ENCODE measurements around the gene FAM90A1.
"Not testable (repeated sequence)": the region's sequence is repeated elsewhere in the genome, so short reads cannot be mapped to it uniquely, and the experiment has no call there.

FAM90A1 gene

DNA sequence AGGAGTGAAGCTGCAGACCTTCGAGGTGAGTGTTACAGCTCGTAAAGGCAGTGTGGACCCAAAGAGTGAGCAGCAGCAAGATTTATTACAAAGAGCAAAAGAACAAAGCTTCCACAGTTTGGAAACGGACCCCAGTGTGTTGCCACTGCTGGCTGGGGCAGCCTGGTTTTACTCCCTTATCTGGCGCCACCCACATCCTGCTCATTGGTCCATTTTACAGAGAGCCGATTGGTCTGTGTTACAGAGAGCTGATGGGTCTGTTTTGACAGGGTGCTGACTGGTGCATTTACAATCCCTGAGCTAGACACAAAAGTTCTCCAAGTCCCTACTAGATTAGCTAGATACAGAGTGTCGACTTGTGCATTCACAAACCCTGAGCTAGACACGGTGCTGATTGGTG, 24.2 kb upstream of the FAM90A1 start:
- H3K4me3 ChIP-seq (ENCODE audit: low read depth in 1 of 2, low read length in 2 of 2); H3K9me3 ChIP-seq (ENCODE audit: insufficient read depth, low read length, severe bottlenecking); DNase-seq; H3K4me2 ChIP-seq (ENCODE audit: insufficient read depth, low read length); H3K9ac ChIP-seq (ENCODE audit: low read depth, low read length); ATAC-seq (ENCODE audit: insufficient read depth, low read depth); H3K79me2 ChIP-seq (ENCODE audit: insufficient read depth, low read length); H3K36me3 ChIP-seq (ENCODE audit: insufficient read depth, low read length); H4K20me1 ChIP-seq (ENCODE audit: insufficient read depth, low read length); H3K4me1 ChIP-seq (ENCODE audit: insufficient read depth, low read length); H3K27ac ChIP-seq (ENCODE audit: low read length); H3K27me3 ChIP-seq (ENCODE audit: insufficient read depth, low read length, poor library complexity); H2AFZ ChIP-seq (ENCODE audit: low read depth, low read length): not testable (repeated sequence)

DNA sequence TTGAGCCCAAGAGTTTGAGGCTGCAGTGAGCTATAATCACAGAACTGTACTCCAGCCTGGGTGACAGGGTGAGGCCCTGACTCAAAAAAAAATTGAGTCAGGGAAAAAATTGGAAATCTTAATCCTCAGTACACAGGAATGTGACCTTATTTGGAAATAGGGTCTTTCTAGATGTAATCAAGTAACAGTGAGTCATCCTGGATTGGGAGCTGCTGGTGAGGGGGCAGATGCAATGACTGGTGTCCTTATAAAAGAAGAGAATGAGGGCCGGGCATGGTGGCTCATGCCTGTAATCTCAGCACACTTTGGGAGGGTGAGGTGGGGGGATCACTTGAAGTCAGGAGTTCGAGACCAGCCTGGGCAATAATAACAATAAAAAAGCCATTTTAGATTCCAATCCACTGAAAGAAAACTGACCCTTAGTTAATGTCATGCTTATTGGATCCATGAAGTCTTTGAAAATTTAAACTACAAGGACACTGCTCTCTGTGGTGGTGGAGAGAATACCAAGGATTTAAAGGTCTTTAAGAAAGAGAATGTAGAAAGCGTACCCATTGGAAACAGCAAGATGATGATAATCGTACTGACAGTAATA, 19.6 kb upstream of the FAM90A1 start:
- not testable (repeated sequence) for H3K4me2 ChIP-seq (ENCODE audit: insufficient read depth, low read length); DNase-seq; H3K36me3 ChIP-seq (ENCODE audit: insufficient read depth, low read length); H3K9me3 ChIP-seq (ENCODE audit: insufficient read depth, low read length, severe bottlenecking); ATAC-seq (ENCODE audit: insufficient read depth, low read depth); H3K27ac ChIP-seq (ENCODE audit: low read length); H4K20me1 ChIP-seq (ENCODE audit: insufficient read depth, low read length); H3K4me3 ChIP-seq (ENCODE audit: low read depth in 1 of 2, low read length in 2 of 2); H3K27me3 ChIP-seq (ENCODE audit: insufficient read depth, low read length, poor library complexity); H2AFZ ChIP-seq (ENCODE audit: low read depth, low read length); H3K9ac ChIP-seq (ENCODE audit: low read depth, low read length); H3K79me2 ChIP-seq (ENCODE audit: insufficient read depth, low read length)
- peaks cover 11% of the 10 kb centered on the region for H3K4me1 ChIP-seq (ENCODE audit: insufficient read depth, low read length)

DNA sequence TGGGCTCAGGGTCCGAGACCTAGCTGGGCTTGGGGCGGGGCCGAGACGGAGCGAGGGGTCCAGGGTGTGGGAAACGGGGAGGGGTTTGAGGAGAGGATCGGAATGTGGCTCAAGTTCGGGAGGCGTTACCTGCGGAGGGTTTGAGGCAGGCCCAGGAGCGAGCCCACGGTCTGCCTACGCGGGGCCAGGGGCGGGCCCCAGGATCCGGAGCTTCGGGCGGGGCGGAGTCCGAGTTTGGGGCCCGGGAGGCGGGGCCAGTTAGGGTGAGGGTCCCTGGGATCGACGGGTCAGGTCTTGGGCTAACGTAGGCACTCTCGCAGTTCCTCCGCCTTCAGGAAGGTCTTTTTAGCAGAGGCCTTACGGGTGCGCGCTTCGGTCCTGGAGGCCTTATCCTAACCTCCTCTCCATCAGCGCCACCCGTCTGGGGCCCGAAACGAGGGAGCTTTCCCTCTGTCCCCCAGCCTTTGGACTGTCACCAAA, 16.3 kb upstream of the FAM90A1 start:
- peak overlapping the region; percentile 47 for H3K27ac ChIP-seq (ENCODE audit: low read length)
- H3K79me2 ChIP-seq (ENCODE audit: insufficient read depth, low read length); ATAC-seq (ENCODE audit: insufficient read depth, low read depth); H3K36me3 ChIP-seq (ENCODE audit: insufficient read depth, low read length); DNase-seq; H4K20me1 ChIP-seq (ENCODE audit: insufficient read depth, low read length); H3K9me3 ChIP-seq (ENCODE audit: insufficient read depth, low read length, severe bottlenecking); H3K27me3 ChIP-seq (ENCODE audit: insufficient read depth, low read length, poor library complexity): not testable (repeated sequence)
- H2AFZ ChIP-seq (ENCODE audit: low read depth, low read length), result peak overlapping the region; percentile 74
- H3K4me1 ChIP-seq (ENCODE audit: insufficient read depth, low read length), result peaks cover 12% of the 10 kb centered on the region
- peak overlapping the region; percentile 57 for H3K9ac ChIP-seq (ENCODE audit: low read depth, low read length)
- peak overlapping the region; percentile 94 for H3K4me2 ChIP-seq (ENCODE audit: insufficient read depth, low read length)
- peak overlapping the region; percentile 43 to 78; a peak in 3 of 4 replicates for H3K4me3 ChIP-seq (ENCODE audit: low read depth in 1 of 2, low read length in 2 of 2)

DNA sequence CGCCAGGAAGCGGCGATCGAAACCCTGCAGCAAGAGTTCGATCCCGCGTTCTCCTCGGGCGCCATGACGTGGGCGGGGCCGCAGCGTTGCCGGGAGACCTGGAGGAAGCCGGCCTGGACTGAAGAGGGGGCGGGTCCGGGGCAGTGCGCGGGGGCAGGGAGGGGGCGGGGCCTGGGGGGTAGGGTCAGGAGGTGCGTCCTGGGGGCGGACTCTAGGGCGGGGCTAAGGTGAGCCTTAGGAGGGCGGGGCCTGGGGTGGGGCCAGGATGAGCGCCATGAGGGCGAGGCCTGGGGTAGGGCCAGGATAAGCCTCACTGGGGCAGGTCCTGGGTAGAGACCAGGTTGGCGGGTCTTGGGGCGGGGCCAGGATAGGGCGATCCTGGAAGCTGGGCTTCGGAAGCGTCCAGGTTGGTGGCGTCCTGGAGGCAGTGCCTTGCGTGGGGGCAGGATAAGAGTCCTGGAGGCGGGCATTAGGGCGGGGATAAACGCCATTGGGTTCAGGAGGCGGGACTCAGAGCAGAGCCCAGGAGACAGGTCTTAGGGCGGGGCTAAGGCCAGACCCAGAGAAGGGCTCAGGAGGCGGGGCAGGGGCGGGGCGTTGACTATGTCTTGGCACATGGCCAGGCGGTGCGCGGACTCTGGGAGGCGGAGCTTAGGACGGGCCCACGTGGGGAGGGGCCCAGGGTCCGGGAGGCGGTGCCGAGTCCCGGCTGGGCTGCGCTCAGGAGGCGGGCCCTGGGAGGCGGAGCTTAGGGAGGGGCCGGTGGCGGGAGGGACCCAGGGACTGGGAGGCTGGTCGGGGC, 15.7 kb upstream of the FAM90A1 start:
- H3K36me3 ChIP-seq (ENCODE audit: insufficient read depth, low read length); H3K9me3 ChIP-seq (ENCODE audit: insufficient read depth, low read length, severe bottlenecking); H3K27me3 ChIP-seq (ENCODE audit: insufficient read depth, low read length, poor library complexity); H3K79me2 ChIP-seq (ENCODE audit: insufficient read depth, low read length); H4K20me1 ChIP-seq (ENCODE audit: insufficient read depth, low read length): not testable (repeated sequence)
- Histone ChIP-seq H3K27ac (ENCODE audit: low read length) (peak overlapping the region; percentile 47), H3K4me3 (ENCODE audit: low read depth in 1 of 2, low read length in 2 of 2) (peak overlapping the region; percentile 43 to 78; a peak in 3 of 4 replicates), H3K4me1 (ENCODE audit: insufficient read depth, low read length) (peaks cover 12% of the 10 kb centered on the region), H2AFZ (ENCODE audit: low read depth, low read length) (peak overlapping the region; percentile 82), H3K9ac (ENCODE audit: low read depth, low read length) (peak overlapping the region; percentile 67), H3K4me2 (ENCODE audit: insufficient read depth, low read length) (peak overlapping the region; percentile 94)
- ATAC-seq (ENCODE audit: insufficient read depth, low read depth) (peak; percentile 97), DNase-seq (peak; percentile 98)

DNA sequence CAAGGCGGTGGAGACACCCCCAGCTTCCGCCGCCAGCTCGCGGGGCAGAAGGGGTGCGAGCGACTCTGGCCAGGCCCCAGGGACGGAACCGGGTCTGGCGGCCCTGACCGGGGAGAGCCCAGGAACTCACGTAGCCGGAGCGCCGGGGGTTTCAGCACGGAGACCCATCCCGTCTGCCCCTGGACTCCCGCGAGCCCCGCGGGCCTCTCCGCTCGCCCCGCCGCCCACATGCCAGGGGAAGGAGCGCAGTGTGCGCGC, 15.1 kb upstream of the FAM90A1 start:
- H3K9me3 ChIP-seq (ENCODE audit: insufficient read depth, low read length, severe bottlenecking); H3K36me3 ChIP-seq (ENCODE audit: insufficient read depth, low read length); H4K20me1 ChIP-seq (ENCODE audit: insufficient read depth, low read length); H3K27me3 ChIP-seq (ENCODE audit: insufficient read depth, low read length, poor library complexity); ATAC-seq (ENCODE audit: insufficient read depth, low read depth); DNase-seq; H3K79me2 ChIP-seq (ENCODE audit: insufficient read depth, low read length): not testable (repeated sequence)
- H3K9ac ChIP-seq (ENCODE audit: low read depth, low read length), result peak overlapping the region; percentile 67
- peak overlapping the region; percentile 82 for H2AFZ ChIP-seq (ENCODE audit: low read depth, low read length)
- H3K27ac ChIP-seq (ENCODE audit: low read length), result peak overlapping the region; percentile 47; the same call in 1 of the 2 replicates
- H3K4me1 ChIP-seq (ENCODE audit: insufficient read depth, low read length), result peaks cover 12% of the 10 kb centered on the region
- peak overlapping the region; percentile 41 to 69; a peak in 3 of 4 replicates for H3K4me3 ChIP-seq (ENCODE audit: low read depth in 1 of 2, low read length in 2 of 2)
- H3K4me2 ChIP-seq (ENCODE audit: insufficient read depth, low read length), result peak overlapping the region; percentile 83

DNA sequence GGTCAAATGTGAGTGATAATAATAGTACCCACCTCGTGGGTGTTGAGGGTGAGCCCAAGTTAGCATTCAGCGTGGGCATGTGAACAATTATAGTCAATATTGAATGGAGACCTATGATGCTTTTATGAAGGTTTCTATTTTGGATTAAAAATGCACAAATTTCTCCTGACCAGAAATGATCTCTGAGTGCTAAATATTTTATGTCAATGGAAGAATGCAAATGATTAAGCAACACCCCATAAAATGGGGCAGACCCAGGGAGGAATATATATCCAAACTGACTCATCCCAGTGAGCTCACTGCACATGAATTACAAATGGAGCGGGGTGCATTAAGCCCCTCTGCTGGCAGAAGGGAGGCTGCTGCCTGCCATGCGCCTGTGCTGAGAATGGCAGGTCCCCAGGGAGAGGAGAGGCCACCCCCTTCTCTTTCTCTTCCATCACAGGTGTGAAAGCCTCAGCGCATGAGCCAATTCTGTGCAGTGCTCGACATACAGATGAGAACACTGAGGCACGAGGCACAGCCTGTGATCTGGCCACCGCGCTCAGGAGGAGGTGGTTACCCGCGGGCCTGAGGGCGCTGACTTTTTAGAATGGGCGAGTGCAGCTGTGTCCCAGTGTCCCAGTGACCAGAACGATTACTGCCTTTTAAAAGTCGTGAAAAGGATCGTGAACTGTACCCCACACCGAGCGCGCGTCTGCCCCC, 14.7 kb upstream of the FAM90A1 start:
- H3K9me3 ChIP-seq (ENCODE audit: insufficient read depth, low read length, severe bottlenecking); H3K36me3 ChIP-seq (ENCODE audit: insufficient read depth, low read length); H3K27me3 ChIP-seq (ENCODE audit: insufficient read depth, low read length, poor library complexity); ATAC-seq (ENCODE audit: insufficient read depth, low read depth); H3K79me2 ChIP-seq (ENCODE audit: insufficient read depth, low read length); H4K20me1 ChIP-seq (ENCODE audit: insufficient read depth, low read length): not testable (repeated sequence)
- DNase-seq, result peak; percentile 58
- H3K4me2 ChIP-seq (ENCODE audit: insufficient read depth, low read length), result peak overlapping the region; percentile 83
- peaks cover 12% of the 10 kb centered on the region for H3K4me1 ChIP-seq (ENCODE audit: insufficient read depth, low read length)
- peak overlapping the region; percentile 67 for H3K9ac ChIP-seq (ENCODE audit: low read depth, low read length)
- H3K27ac ChIP-seq (ENCODE audit: low read length), result peak overlapping the region; percentile 47; the same call in 1 of the 2 replicates
- H3K4me3 ChIP-seq (ENCODE audit: low read depth in 1 of 2, low read length in 2 of 2), result peak overlapping the region; percentile 41 to 69; a peak in 3 of 4 replicates
- peak overlapping the region; percentile 82 for H2AFZ ChIP-seq (ENCODE audit: low read depth, low read length)

DNA sequence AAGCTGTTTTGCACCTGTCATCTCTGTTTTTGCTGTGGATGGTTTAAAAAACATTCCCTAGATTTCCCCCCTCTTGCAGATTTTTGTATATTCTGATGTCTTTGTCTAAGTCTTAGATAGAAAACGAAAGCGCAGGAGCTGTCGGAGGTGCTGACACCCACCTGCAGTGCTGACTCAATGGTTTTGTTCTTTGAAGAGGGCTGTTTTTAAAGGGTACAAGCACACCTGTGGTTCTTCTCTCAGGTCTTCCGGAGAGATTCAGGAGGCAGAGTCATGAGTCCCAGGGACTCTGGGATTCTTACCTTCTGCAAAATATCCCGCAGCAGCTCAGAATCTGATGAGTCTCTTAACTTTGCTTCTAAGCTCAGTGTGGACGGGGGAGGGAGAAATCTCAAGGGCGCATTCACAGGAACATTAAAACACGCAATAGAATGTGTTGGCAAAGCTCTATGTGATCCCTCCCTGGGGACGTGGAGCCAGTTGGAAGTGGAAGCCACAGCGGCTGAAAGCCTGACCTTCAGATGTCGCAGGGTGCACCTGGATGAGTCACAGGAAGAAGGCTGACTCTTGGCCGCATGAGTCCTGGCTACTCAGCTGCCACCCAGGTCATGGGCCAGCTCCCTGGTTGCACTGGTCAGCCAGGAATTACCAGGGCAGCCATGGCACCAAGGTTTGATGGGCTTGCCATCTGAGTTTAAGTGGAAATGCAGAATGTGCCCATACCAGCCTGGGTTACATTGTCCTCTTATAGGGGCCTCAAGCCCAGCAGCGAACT, 13.1 kb upstream of the FAM90A1 start:
- H3K36me3 ChIP-seq (ENCODE audit: insufficient read depth, low read length); DNase-seq; H3K4me2 ChIP-seq (ENCODE audit: insufficient read depth, low read length); H2AFZ ChIP-seq (ENCODE audit: low read depth, low read length); ATAC-seq (ENCODE audit: insufficient read depth, low read depth); H3K27me3 ChIP-seq (ENCODE audit: insufficient read depth, low read length, poor library complexity); H3K4me3 ChIP-seq (ENCODE audit: low read depth in 1 of 2, low read length in 2 of 2); H3K9ac ChIP-seq (ENCODE audit: low read depth, low read length); H3K27ac ChIP-seq (ENCODE audit: low read length); H3K9me3 ChIP-seq (ENCODE audit: insufficient read depth, low read length, severe bottlenecking); H3K79me2 ChIP-seq (ENCODE audit: insufficient read depth, low read length); H4K20me1 ChIP-seq (ENCODE audit: insufficient read depth, low read length): not testable (repeated sequence)
- peaks cover 12% of the 10 kb centered on the region for H3K4me1 ChIP-seq (ENCODE audit: insufficient read depth, low read length)

All from DND-41 (cell line).